ENCODE data around the gene TMEM238. TPM values are rescaled to one million over a fixed set of nuclear protein-coding genes. Genes with fewer than 3 reads are reported as not detected.

TMEM238 gene
- total and polyA plus RNA-seq, 2 donors (not counting 3 experiments of a cell fraction or from before 2014, with no cell fraction given) = 0.18 to 0.35 TPM

GRCh38 chr19:55369653-55370304 lies 14.3 kb downstream of the TMEM238 start:
- H2AFZ ChIP-seq (ENCODE audit: low read depth, low read length) = peak overlapping the region; percentile 17
- no peaks in the 10 kb centered on the region for H3K9me1 ChIP-seq (replicated peaks; ENCODE audit: control insufficient read depth, extremely low read depth, insufficient read depth, low read length)
- H4K20me1 ChIP-seq (replicated peaks; ENCODE audit: control insufficient read depth, extremely low read depth, insufficient read depth, low read length) = no peaks in the 10 kb centered on the region
- H3K9me3 ChIP-seq (replicated peaks; ENCODE audit: control insufficient read depth, insufficient read depth, low read length) = no peaks in the 10 kb centered on the region
- TF ChIP-seq JUN (IDR thresholded peaks at IDR 0.05; ENCODE audit: borderline replicate concordance, insufficient read depth, insufficient read length, low read depth) = no peak
- TF ChIP-seq GATA2 (IDR thresholded peaks at IDR 0.05; ENCODE audit: insufficient read depth, insufficient read length, low read depth, low read length) = no peak
- TF ChIP-seq, protein P1, sequence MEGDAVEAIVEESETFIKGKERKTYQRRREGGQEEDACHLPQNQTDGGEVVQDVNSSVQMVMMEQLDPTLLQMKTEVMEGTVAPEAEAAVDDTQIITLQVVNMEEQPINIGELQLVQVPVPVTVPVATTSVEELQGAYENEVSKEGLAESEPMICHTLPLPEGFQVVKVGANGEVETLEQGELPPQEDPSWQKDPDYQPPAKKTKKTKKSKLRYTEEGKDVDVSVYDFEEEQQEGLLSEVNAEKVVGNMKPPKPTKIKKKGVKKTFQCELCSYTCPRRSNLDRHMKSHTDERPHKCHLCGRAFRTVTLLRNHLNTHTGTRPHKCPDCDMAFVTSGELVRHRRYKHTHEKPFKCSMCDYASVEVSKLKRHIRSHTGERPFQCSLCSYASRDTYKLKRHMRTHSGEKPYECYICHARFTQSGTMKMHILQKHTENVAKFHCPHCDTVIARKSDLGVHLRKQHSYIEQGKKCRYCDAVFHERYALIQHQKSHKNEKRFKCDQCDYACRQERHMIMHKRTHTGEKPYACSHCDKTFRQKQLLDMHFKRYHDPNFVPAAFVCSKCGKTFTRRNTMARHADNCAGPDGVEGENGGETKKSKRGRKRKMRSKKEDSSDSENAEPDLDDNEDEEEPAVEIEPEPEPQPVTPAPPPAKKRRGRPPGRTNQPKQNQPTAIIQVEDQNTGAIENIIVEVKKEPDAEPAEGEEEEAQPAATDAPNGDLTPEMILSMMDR (IDR thresholded peaks at IDR 0.05; ENCODE audit: extremely low read depth in 1 of 2, insufficient read depth in 1 of 2, low read depth in 1 of 2, low read length in 2 of 2) = no peak
- TF ChIP-seq EZH2 (IDR thresholded peaks at IDR 0.05; ENCODE audit: borderline replicate concordance, low read depth, low read length, severe bottlenecking) = peak; percentile 65
- no peak for TF ChIP-seq POLR2AphosphoS5 (IDR thresholded peaks at IDR 0.05; ENCODE audit: insufficient read depth, low read depth, low read length)
- TF ChIP-seq, protein P2, sequence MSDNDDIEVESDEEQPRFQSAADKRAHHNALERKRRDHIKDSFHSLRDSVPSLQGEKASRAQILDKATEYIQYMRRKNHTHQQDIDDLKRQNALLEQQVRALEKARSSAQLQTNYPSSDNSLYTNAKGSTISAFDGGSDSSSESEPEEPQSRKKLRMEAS (IDR thresholded peaks at IDR 0.05; ENCODE audit: insufficient read depth, insufficient read length) = no peak
- no peaks in the 10 kb centered on the region for H3K36me3 ChIP-seq (ENCODE audit: control insufficient read depth in 2 of 2, extremely low read depth in 1 of 2, insufficient read depth in 2 of 2, low read length in 2 of 2)
- no peak overlapping the region for H3K4me3 ChIP-seq (replicated peaks in 1 of 3; ENCODE audit: insufficient read depth in 1 of 3, low read depth in 1 of 3, low read length in 3 of 3)
- ChIA-PET CTCF (interaction anchor here (1.0 kb wide), 1 partner anchor 68 kb away, joined by 3 read pairs; no protein-coding TSS in a partner anchor), POLR2A (interaction anchor here (0.6 to 1.2 kb wide), 2 partner anchors 111 to 222 kb away, joined by 3 read pairs; partner anchors contain the start of gene PPP6R1)
- H3K9ac ChIP-seq (replicated peaks; ENCODE audit: extremely low read depth, insufficient read depth, low read length) = no peak overlapping the region
- H3K4me2 ChIP-seq (ENCODE audit: insufficient read depth, low read length) = no peak overlapping the region
- no TSS peak for BruUV-seq (replicated peaks)
- intact Hi-C loops (cut with micrococcal nuclease) = no loop called here
- no peaks in the 10 kb centered on the region for H3K79me2 ChIP-seq (ENCODE audit: control insufficient read depth, insufficient read depth, low read length)
- no peak for FAIRE-seq
- dilution Hi-C loops (cut with MboI; ENCODE audit: extremely low pct_ligation_motif_present, low sequenced_read_pairs) = no loop called here
- peaks cover 3% of the 10 kb centered on the region for H3K4me1 ChIP-seq (ENCODE audit: control insufficient read depth, extremely low read depth, insufficient read depth, low read length)
- peaks cover 10 to 21% of the 10 kb centered on the region in 2 experiments for H3K27me3 ChIP-seq (ENCODE audit: control insufficient read depth in 2 of 2, insufficient read depth in 2 of 2, low read length in 2 of 2)
- DNase-seq (ENCODE audit: low read depth, low spot score) = no peak
- no peak overlapping the region for H3K27ac ChIP-seq (ENCODE audit: insufficient read depth, low read depth, low read length)
